PC-9 (cell line): ENCODE data around the gene WDR37.

Experiments used
- EZH2 ChIP-seq: fragments of 200-600 bp; sonication (generic); IDR thresholded peaks from 2 replicates; pipeline ENCODE4 v1.8.0; 2017; ENCODE audit warnings: antibody characterized with exemption, low read depth
- TF ChIP-seq, protein P1 (sequence below): fragments of 200-600 bp; sonication (generic); conservative IDR thresholded peaks from 2 replicates; pipeline ENCODE4 v1.6.1; 2017; ENCODE audit warnings: mixed run types, antibody characterized with exemption, mild to moderate bottlenecking, moderate library complexity

DNA sequence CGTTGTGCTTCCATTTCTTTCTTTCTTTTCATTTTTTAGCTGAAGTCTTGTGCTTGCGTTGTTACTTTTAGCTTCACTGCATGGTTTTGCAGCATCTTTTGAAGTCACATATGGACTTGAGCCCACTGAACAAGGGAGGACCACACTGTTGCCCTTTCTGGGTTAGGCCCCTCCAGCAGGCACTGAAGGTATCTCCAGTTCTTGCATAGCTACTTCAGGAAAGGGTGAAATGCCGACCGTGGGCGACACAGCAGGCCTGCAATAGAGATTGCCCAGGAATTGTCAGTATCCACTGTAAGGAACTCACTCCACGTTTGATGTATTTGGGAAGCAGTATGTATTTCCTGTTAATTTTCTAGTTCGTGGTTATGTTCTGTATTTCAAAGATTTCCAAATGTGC is 85.1 kb downstream of the WDR37 start:
- TF ChIP-seq, protein P1, sequence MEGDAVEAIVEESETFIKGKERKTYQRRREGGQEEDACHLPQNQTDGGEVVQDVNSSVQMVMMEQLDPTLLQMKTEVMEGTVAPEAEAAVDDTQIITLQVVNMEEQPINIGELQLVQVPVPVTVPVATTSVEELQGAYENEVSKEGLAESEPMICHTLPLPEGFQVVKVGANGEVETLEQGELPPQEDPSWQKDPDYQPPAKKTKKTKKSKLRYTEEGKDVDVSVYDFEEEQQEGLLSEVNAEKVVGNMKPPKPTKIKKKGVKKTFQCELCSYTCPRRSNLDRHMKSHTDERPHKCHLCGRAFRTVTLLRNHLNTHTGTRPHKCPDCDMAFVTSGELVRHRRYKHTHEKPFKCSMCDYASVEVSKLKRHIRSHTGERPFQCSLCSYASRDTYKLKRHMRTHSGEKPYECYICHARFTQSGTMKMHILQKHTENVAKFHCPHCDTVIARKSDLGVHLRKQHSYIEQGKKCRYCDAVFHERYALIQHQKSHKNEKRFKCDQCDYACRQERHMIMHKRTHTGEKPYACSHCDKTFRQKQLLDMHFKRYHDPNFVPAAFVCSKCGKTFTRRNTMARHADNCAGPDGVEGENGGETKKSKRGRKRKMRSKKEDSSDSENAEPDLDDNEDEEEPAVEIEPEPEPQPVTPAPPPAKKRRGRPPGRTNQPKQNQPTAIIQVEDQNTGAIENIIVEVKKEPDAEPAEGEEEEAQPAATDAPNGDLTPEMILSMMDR = no peak
- no peak for TF ChIP-seq EZH2
